H1 (cell line): ENCODE measurements around the gene NXPH4. TPM values are rescaled to one million over a fixed set of nuclear protein-coding genes. Genes with fewer than 3 reads are reported as not detected.

Source experiments
- CTCF ChIA-PET: fragments of 300-600 bp; sonication (Branson Sonifier 250); formaldehyde crosslinking; loops from one replicate; lab custom pipeline; 2021; ENCODE audit not compliant: partially characterized antibody; lab: Charles Lee
- POLR2A ChIA-PET: fragments of 300-600 bp; sonication (Branson Sonifier 250); formaldehyde crosslinking; loops from one replicate; lab custom pipeline; 2021; ENCODE audit warnings: inconsistent platforms; ENCODE audit not compliant: partially characterized antibody; lab: Charles Lee
- DNase-seq, 2 experiments: peaks; one replicate each; pipeline versions ENCODE4 v3.0.0 to v3.0.0-alpha.2; 2010 to 2022; ENCODE audit warnings: low spot score in 2 of 2, low read depth in 1 of 2, mixed read lengths in 1 of 2
- FAIRE-seq: peaks from 2 replicates; lab custom pipeline; 2011; peaks lifted over from hg19 to GRCh38; lab: Jason Lieb, UNC
- H2AFZ ChIP-seq: 2 replicates; pipeline ENCODE4 v1.8.1; 2012; ENCODE audit warnings: low read length, inconsistent platforms
- H2AK5ac ChIP-seq: 2 replicates; pipeline ENCODE4 v1.6.1; 2013; ENCODE audit warnings: low read depth, low read length
- H2BK120ac ChIP-seq: replicated peaks from 2 replicates; pipeline ENCODE3; 2013; ENCODE audit warnings: low read depth, low read length, inconsistent platforms
- H2BK12ac ChIP-seq: 2 replicates; pipeline ENCODE4 v1.6.1; 2013; ENCODE audit warnings: low read depth, low read length
- H2BK15ac ChIP-seq: 2 replicates; pipeline ENCODE4 v1.6.1; 2013; ENCODE audit warnings: low read length
- H2BK20ac ChIP-seq: 2 replicates; pipeline ENCODE4 v1.6.1; 2013; ENCODE audit warnings: low read length
- H2BK5ac ChIP-seq: 2 replicates; pipeline ENCODE4 v1.6.1; 2013; ENCODE audit warnings: low read depth, low read length
- H3K14ac ChIP-seq: 2 replicates; pipeline ENCODE4 v1.6.1; 2013; ENCODE audit warnings: inconsistent platforms; ENCODE audit not compliant: insufficient read length
- H3K18ac ChIP-seq: 2 replicates; pipeline ENCODE4 v1.6.1; 2013; ENCODE audit warnings: low read length; ENCODE audit errors: extremely low read depth
- H3K23ac ChIP-seq: 2 replicates; pipeline ENCODE4 v1.6.1; 2013; ENCODE audit warnings: inconsistent platforms; ENCODE audit not compliant: insufficient read length
- H3K23me2 ChIP-seq: 2 replicates; pipeline ENCODE4 v1.6.1; 2013; ENCODE audit warnings: low read depth, low read length
- H3K27ac ChIP-seq: 2 replicates; pipeline ENCODE4 v1.6.1; 2011; ENCODE audit warnings: low read depth, low read length, inconsistent platforms
- H3K27me3 ChIP-seq, 4 experiments: replicated peaks in 1 of 4; 1 replicate in 1 of 4; 2 replicates in 3 of 4; pipeline versions ENCODE4 v1.6.1 to v1.8.1; 2011 to 2013; ENCODE audit warnings: low read length in 3 of 4, mild to moderate bottlenecking in 3 of 4, inconsistent platforms in 2 of 4, mixed read lengths in 2 of 4, moderate library complexity in 1 of 4; ENCODE audit not compliant: control insufficient read depth in 3 of 4, insufficient read depth in 3 of 4; ENCODE audit errors: extremely low read depth in 1 of 4
- H3K36me3 ChIP-seq, 4 experiments: 2 replicates each; pipeline versions ENCODE4 v1.6.1 to v1.8.1; 2011 to 2013; ENCODE audit warnings: mild to moderate bottlenecking in 4 of 4, low read length in 3 of 4, moderate library complexity in 2 of 4, control low read depth in 1 of 4, inconsistent platforms in 1 of 4; ENCODE audit not compliant: insufficient read depth in 4 of 4, control insufficient read depth in 2 of 4
- H3K4ac ChIP-seq: replicated peaks from 2 replicates; pipeline ENCODE3; 2013; ENCODE audit warnings: low read length, low read depth, mixed read lengths, inconsistent platforms; ENCODE audit not compliant: insufficient read length
- H3K4me1 ChIP-seq, 4 experiments: replicated peaks in 1 of 4; 1 replicate in 1 of 4; 2 replicates in 3 of 4; pipeline versions ENCODE4 v1.6.1 to v1.8.1; 2011 to 2013; ENCODE audit warnings: low read length in 3 of 4, inconsistent platforms in 2 of 4, mixed read lengths in 1 of 4; ENCODE audit not compliant: insufficient read depth in 4 of 4, control insufficient read depth in 3 of 4
- H3K4me2 ChIP-seq, 2 experiments: 2 replicates each; pipeline versions ENCODE4 v1.6.1 to v1.8.1; 2011 to 2013; ENCODE audit warnings: low read depth in 2 of 2, low read length in 2 of 2, control low read depth in 1 of 2, inconsistent platforms in 1 of 2, mild to moderate bottlenecking in 1 of 2; ENCODE audit not compliant: insufficient read depth in 1 of 2
- H3K4me3 ChIP-seq, 4 experiments: fragments of 200-600, 300-600 bp in 1 of 4; sonication (generic), shearing (Covaris generic), sonication (Bioruptor Twin) in 1 of 4; 2 replicates each; pipeline versions ENCODE4 v1.5.1 to v1.8.1; 2011 to 2016; ENCODE audit warnings: low read length in 4 of 4, low read depth in 3 of 4, control low read depth in 2 of 4, inconsistent platforms in 2 of 4, mild to moderate bottlenecking in 2 of 4, mixed read lengths in 1 of 4, moderate library complexity in 1 of 4; ENCODE audit not compliant: insufficient read depth in 2 of 4; ENCODE audit errors: extremely low read depth in 1 of 4
- H3K56ac ChIP-seq: replicated peaks from 2 replicates; pipeline ENCODE3; 2013; ENCODE audit warnings: low read depth, mild to moderate bottlenecking, mixed read lengths, low read length, inconsistent platforms; ENCODE audit not compliant: insufficient read length
- H3K79me1 ChIP-seq: 2 replicates; pipeline ENCODE4 v1.6.1; 2013; ENCODE audit warnings: low read depth, low read length, control low read depth
- H3K79me2 ChIP-seq, 2 experiments: 2 replicates each; pipeline versions ENCODE4 v1.6.1 to v1.8.1; 2012 to 2013; ENCODE audit warnings: low read length in 2 of 2, mild to moderate bottlenecking in 2 of 2, inconsistent platforms in 1 of 2; ENCODE audit not compliant: insufficient read depth in 2 of 2, control insufficient read depth in 1 of 2
- H3K9ac ChIP-seq, 4 experiments: replicated peaks in 1 of 4; 1 replicate in 1 of 4; 2 replicates in 3 of 4; pipeline versions ENCODE4 v1.6.1 to v1.8.1; 2011 to 2013; ENCODE audit warnings: low read depth in 3 of 4, low read length in 3 of 4, control low read depth in 2 of 4, mild to moderate bottlenecking in 2 of 4, moderate library complexity in 2 of 4, inconsistent platforms in 1 of 4; ENCODE audit errors: extremely low read depth in 1 of 4
- H3K9me3 ChIP-seq, 2 experiments: 2 replicates each; pipeline versions ENCODE4 v1.6.1 to v1.8.1; 2012 to 2013; ENCODE audit warnings: mild to moderate bottlenecking in 2 of 2, moderate library complexity in 2 of 2, control low read depth in 1 of 2, inconsistent platforms in 1 of 2, low read depth in 1 of 2, low read length in 1 of 2, mixed read lengths in 1 of 2; ENCODE audit not compliant: insufficient read depth in 2 of 2
- H4K20me1 ChIP-seq, 2 experiments: replicated peaks in 1 of 2; 2 replicates each; pipeline versions ENCODE3 to v1.8.1; 2011 to 2013; ENCODE audit warnings: inconsistent platforms in 2 of 2, low read length in 2 of 2, mild to moderate bottlenecking in 1 of 2; ENCODE audit not compliant: insufficient read depth in 2 of 2, control insufficient read depth in 1 of 2
- H4K5ac ChIP-seq: 2 replicates; pipeline ENCODE4 v1.6.1; 2013; ENCODE audit warnings: low read length, low read depth, mixed read lengths, inconsistent platforms; ENCODE audit not compliant: insufficient read length
- H4K8ac ChIP-seq: 2 replicates; pipeline ENCODE4 v1.8.0; 2013; ENCODE audit warnings: mild to moderate bottlenecking, moderate library complexity, low read length, inconsistent platforms; ENCODE audit not compliant: insufficient read depth; ENCODE audit errors: extremely low read depth
- H4K91ac ChIP-seq: replicated peaks from 2 replicates; pipeline ENCODE3; 2013; ENCODE audit warnings: low read length, mixed read lengths, inconsistent platforms; ENCODE audit not compliant: insufficient read length
- KDM1A ChIP-seq: fragments of 200-600, 300-600 bp; sonication (generic); IDR thresholded peaks from 2 replicates; pipeline ENCODE4 v1.7.1; 2016; ENCODE audit warnings: mild to moderate bottlenecking, low read length, borderline replicate concordance
- TCF12 ChIP-seq: IDR thresholded peaks from 2 replicates; pipeline ENCODE4 v1.6.1; 2011; ENCODE audit warnings: low read depth, mild to moderate bottlenecking, low read length
- WGBS, 2 experiments: shearing (Covaris generic) in 1 of 2; methylation state at CpG; one replicate each; pipeline versions ENCODE4 v1.1.6 to v1.1.7; 2013 to 2015; ENCODE audit warnings: low lambda C conversion rate in 2 of 2, mixed read lengths in 2 of 2, inconsistent platforms in 1 of 2, low coverage in 1 of 2, missing lambda C conversion rate in 1 of 2; ENCODE audit not compliant: insufficient replicate concordance in 2 of 2, insufficient coverage in 1 of 2, insufficient read length in 1 of 2; ENCODE audit errors: extremely low coverage in 1 of 2, missing lambda C conversion rate in 1 of 2; 5-methylcytosine and 5-hydroxymethylcytosine counted together
- polyA plus RNA-seq, 7 experiments: library from polyadenylated mRNA; depleted of rRNA in 3 of 7; stranded (reverse) in 5 of 7; unstranded in 2 of 7; fragments of >200 nt in 5 of 7; fragments of 200-250 nt in 2 of 7; gene quantifications; 1 replicate in 5 of 7; 2 replicates in 1 of 7; 4 replicates in 1 of 7; pipeline versions ENCODE4 v1.2.1 to v1.2.3, GENCODE V29; 2011 to 2013; ENCODE audit warnings: missing spikeins in 2 of 7, mixed read lengths in 2 of 7
- total RNA-seq: library from RNA; stranded (reverse); fragmentation: NEBNext Ultra II Directional; extraction: Animal tissue kit (Norgen Biotek cat#: 25700); gene quantifications from 2 replicates; pipeline ENCODE4 v1.2.1, GENCODE V29; 2021

NXPH4 gene
- total and polyA plus RNA-seq, 2 of the 8 experiments (the other 6 are each of a cell fraction or from before 2014, with no cell fraction given): 0.92 to 1.7 TPM

DNA sequence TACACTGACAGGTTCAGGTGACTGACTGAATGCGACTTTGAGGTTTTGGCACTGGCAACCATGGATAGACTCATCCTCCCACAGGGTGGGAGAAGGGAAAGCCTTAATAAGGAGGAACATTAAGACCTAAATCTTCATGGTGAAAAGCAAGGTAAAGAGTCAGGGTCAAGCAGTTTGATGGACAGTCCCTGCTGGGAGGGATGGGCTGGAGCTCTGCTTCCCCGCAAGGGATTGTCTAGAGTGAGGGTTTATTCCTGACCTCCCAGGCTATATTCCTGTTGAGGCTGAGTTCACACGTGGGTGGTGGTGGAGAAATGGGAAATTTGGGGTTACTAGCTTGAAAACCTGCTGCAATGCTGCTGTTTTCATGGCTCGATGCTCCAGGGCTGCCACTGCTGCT, 43.8 kb downstream of the NXPH4 start:
- Histone ChIP-seq H2BK120ac (no peak overlapping the region), H3K9me3 (no peaks in the 10 kb centered on the region), H2BK12ac (no peak overlapping the region), H3K56ac (no peak overlapping the region), H3K4ac (no peak overlapping the region), H4K20me1 (peaks cover 0 to 2% of the 10 kb centered on the region in 2 experiments), H3K4me1 (peaks cover 0 to 7% (median 3%) of the 10 kb centered on the region in 4 experiments; a peak in 5 of 7 replicates), H2BK20ac (no peak overlapping the region), H3K14ac (no peak overlapping the region), H2BK5ac (no peak overlapping the region), H3K9ac (no peak overlapping the region), H4K91ac (no peak overlapping the region), H2AK5ac (no peak overlapping the region), H3K4me3 (no peak overlapping the region), H3K27ac (no peak overlapping the region), H3K18ac (no peak overlapping the region), H3K23ac (no peak overlapping the region), H4K8ac (no peak overlapping the region), H3K36me3 (peaks cover 2 to 21% (median 6%) of the 10 kb centered on the region in 4 experiments; a peak in 6 of 8 replicates), H3K79me1 (no peaks in the 10 kb centered on the region; the same call in 1 of the 2 replicates), H3K23me2 (no peaks in the 10 kb centered on the region), H3K4me2 (no peak overlapping the region), H2AFZ (no peak overlapping the region), H3K27me3 (no peaks in the 10 kb centered on the region), H2BK15ac (no peak overlapping the region), H4K5ac (no peak overlapping the region), H3K79me2 (no peaks in the 10 kb centered on the region)
- FAIRE-seq (no peak), DNase-seq (no peak)
- ChIA-PET POLR2A (interaction anchor here (1.3 to 4.8 kb wide), 4 partner anchors 8 to 194 kb away, joined by 3 to 28 read pairs (median 8); partner anchors contain the start of genes INHBE and SHMT2), CTCF (interaction anchor here (0.6 to 7.9 kb wide), 15 partner anchors 8 to 349 kb away, joined by 3 to 74 read pairs (median 9); partner anchors contain the start of gene STAC3)
- 91% methylated on average over 4 of the region's 4 CpGs; no CpG with 5 or more reads in 1 of the 2 experiments for WGBS, 2 experiments
- TF ChIP-seq TCF12 (no peak), KDM1A (no peak)
